HG02885 (cell line): ENCODE measurements around the gene FATE1.
A peak's percentile ranks its signal among the peaks of the same experiment; 100 is the strongest.

Source experiments
- ATAC-seq: cut with Tn5 transposase; IDR thresholded peaks from one replicate; pipeline ENCODE4 v1.9.1; 2021; ENCODE audit warnings: mild to moderate bottlenecking; ENCODE audit not compliant: unreplicated experiment, poor library complexity

Gene FATE1

DNA sequence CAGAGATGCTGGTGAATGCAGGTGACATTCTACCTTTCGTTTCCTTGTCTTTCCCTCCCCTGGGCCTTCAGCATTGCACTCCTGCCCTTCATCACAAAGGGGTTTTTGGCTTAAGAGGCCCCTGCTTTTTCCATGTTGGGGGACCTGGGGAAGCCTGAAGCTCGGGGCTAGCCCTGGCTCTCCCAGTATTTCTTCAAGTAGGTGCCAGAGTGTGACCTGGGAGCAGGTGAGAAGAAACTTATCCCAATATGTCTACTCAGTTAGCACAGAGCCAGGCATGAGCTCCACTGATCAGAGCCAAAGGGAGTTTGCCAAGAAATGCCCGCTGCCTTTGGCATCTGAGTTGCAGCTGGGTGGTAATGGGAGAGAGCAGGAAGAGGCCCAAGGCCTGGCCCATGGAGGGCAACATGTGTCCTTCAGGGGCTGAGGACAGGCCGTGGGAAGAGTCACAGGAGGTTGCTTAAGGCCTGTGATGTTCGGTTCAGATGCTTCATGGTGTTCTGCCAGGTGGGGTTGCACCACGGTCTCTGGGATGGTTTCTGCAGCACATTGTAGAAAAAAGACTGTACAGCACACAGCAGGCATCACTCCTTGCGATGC, 13.0 kb upstream of the FATE1 start:
- ATAC-seq, result no peak

DNA sequence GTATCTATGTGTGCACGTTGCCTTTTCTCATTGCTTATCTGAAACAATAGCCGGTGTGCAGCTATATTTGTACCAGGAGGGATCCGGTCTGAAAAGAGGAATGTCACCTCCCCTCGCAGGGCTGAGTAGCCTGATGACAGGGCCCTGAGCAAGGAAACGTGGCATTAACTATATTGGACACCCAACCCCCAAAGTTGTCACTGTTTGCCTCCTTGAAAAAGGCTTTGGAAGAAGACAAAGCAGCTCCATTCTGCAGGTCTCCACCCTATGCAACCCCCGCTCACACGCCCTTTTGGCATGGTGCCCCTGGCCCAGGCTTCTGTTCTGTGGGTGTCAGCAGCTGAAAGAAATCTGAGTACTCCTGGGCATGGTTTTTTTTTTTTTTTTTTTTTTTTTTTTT, 12.3 kb upstream of the FATE1 start:
- ATAC-seq, result no peak

DNA sequence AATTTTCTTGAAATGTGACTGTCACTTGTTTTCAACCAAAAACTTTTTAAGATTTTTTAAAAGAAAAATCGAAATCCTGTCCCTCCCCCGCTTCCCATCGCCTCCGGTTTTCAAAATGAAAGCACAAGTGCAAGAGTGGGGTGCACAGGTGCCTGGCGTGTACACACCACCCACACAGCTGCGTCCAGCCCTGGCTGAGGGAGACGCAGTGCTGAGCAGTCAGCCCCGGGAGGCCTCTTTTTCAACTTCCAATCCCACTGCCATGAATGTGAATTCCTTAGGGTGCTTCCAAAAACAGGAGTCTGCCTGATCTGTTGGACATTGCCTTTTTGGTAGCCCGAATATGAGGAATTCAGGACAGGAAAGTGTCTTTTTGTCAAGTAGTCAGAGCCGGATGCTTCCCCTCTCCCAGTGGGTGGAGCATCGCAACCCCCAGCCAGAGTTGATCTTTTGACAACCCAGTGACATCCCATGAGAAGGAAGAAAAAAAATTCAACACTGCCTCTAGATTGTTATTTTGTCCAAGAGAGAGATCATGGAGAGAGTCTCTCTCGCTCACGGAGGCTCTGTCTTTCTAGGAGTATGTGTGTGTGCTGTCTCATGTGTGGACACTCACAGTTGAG, 11.7 kb upstream of the FATE1 start:
- ATAC-seq, result no peak

DNA sequence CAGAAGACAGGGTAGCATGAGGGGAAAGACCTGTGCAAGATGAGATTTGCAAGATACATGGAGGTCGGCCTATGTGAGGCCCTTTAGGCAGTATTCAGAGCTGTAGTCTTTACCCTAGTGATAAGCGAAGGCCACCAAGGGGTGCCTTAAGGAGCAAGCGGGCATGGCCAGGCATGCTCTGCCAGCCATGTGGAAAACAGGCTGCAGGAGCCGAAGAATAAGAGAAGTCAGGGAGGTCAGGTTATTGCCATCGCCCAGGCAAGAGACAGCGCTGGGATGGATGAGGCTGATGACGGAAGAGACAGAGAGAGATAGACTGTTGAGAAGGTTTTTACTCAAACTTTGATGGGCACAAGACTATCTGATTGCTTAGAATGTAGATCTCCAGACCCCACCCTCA, 7.0 kb upstream of the FATE1 start:
- ATAC-seq, result no peak

DNA sequence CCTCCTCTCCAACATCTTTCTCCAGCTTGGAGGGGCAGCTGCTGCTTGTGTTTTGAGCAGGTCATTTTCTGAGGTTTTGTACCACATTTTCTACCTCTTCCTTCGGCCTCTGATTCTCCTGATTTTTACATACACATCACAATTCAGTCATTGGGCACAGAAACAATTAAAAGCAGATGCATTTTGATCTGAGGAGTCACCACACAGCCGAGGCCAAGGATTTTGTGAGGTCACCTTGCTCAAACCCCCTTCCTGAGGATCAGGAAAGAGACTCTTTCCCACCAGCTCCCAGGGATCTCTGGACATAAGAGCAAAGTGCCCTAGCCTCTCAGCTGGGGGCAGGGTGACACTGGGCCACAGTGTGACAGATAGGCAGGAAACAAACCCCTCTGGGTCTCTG, 5.4 kb upstream of the FATE1 start:
- ATAC-seq, result no peak

DNA sequence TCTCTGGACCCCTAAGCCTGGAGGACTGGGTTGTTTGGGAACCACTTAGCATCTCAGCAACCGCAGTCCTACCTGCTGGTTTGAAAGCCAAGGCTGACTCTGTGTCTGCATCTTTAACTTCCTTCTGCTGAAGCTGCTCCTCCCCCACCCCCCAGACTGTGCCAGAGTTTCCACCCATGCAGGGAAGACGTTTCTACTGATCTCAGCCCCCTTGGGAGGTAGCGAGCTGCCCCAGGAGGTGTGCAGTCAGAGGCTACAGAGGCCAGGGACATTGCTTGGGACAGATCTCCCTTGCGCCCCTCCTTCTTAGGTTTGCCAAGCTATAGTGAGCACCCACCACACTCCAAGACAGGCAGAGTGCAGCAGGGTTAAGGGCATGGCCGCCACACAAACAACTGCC, 4.7 kb upstream of the FATE1 start:
- no peak for ATAC-seq

DNA sequence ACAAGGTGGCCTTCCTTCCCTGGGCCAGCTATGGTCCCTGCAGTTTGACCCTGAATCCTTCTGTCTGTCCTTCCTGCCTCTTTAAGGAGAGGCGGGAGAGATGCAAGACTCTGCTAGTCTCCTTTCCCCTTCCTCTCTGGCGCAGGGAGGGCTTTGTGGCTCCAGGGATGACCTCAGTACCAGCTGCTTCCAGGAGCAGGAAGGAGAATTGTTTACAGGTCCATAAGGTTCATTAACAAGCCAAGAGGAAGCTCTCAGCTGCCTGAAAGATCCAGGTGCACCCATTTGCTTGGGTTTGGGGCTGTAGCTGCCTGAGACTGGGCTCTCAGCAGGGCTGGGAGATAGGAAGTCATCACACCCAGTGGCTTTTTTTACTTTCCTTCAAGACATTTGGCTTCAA, 4.0 kb upstream of the FATE1 start:
- no peak for ATAC-seq

DNA sequence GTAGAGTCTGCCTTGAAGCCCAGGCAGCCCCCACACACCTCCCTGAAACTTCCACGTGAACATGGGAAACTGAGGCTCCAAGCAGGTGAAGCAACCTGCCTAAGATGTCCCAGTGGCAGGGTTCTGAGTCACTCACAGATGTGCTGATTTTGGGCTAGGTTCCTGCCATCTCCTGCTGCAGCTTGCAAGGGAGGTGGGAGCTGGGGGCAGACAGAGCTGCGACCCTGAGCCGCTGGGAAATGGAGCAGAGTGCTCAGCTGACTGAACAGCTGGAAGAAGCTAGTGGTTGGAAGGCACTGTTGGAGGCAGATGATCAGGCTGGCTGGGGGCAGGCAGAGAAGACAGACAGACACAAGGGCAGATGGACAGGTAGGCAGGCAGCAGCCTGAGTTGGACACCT, 3.6 kb upstream of the FATE1 start:
- no peak for ATAC-seq

DNA sequence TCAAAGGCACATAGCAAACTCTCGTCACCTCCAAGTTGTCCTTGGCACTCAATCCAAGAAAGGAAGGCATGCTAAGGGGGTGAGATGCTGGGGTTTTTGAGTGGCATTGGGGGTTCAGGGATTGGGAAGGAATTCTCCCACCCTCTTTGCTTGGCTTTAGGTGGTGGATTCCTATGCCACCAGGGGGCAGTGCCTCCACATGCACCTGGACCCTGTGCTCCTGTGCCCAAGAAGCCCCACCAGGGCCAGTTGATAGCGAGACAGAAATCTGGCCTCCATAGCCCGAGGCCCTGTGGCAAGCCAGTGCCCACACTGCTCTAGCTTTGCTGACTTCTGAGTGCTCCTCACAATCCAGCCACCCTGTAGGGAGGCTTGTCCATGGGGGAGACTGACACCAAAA, 2.0 kb upstream of the FATE1 start:
- ATAC-seq, result peak; percentile 61

DNA sequence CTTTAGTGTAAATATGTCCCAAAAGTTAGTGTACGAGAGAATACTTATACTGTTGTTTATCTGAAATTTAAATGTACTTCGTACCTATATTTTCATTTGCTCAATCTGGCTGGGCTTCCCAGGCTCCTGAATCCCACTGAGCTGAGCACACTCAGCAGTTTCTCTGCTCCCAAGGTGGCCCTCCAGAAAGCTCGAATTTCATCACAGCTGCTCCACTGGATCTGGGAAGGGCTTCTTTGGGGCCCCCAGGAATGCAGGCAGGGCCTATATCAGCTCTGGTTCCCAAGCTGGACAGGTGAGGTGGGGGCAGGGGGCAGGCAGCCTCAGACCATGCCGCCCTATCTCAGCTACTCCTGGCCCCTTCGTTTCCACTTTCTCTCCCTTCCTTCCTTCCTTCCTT, 1.5 kb upstream of the FATE1 start:
- ATAC-seq, result no peak

DNA sequence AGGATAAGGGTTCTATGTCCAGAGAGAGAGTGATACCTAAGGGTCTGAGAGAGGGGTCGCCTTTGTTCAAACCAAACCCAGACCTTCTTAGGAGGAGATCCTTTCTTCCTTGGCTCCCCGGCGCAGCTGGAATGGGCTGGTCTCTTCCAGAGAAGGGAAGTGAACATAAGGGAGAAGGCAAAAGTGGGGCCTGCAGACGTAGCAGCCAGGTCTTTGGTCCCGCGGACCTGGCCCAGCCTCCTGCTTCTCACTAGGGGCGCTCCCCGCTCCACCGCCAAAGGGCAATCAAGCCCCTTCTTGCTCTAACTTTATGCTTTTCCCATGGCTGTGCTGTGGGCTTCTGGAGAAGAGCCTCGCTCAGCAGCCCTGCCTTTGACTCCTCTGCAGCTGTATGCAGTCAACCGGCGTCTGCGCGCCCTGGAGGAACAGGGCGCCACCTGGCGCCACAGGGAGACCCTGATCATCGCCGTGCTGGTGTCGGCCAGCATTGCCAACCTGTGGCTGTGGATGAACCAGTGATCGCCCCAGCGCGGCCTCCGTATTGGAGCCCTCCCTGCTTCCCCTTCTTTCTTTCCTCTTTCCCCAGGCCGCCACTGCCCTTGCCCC, 6.5 kb downstream of the FATE1 start:
- peak; percentile 56 for ATAC-seq

DNA sequence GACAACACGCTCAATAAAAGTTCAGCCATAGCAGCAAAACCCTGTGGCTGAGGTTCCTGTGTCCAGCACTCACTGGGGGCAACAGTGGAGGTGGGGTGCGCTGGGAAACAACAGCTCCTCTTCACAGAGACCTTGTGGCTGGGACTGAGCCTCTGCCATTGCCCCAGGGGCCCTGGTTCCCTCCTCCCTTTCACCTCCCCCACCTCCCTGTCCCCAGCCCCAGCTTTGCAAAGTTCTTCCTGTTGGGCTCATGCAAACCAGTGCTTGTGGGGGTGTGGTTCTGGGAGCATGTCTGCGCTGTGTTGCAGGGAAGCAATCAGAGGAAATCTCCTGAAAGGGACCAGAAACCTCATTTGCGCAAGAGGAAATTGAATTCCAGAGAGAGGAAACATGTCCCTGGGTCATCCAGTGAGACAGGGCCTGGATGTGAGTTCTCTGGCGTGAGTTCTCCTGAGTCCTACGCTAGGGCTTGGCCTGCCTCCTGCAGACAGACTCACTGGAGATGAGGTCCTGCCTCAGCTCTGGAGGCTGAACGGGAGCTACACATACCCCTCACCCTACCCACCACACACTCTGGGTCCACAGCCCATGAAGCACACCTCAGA, 7.4 kb downstream of the FATE1 start:
- no peak for ATAC-seq

DNA sequence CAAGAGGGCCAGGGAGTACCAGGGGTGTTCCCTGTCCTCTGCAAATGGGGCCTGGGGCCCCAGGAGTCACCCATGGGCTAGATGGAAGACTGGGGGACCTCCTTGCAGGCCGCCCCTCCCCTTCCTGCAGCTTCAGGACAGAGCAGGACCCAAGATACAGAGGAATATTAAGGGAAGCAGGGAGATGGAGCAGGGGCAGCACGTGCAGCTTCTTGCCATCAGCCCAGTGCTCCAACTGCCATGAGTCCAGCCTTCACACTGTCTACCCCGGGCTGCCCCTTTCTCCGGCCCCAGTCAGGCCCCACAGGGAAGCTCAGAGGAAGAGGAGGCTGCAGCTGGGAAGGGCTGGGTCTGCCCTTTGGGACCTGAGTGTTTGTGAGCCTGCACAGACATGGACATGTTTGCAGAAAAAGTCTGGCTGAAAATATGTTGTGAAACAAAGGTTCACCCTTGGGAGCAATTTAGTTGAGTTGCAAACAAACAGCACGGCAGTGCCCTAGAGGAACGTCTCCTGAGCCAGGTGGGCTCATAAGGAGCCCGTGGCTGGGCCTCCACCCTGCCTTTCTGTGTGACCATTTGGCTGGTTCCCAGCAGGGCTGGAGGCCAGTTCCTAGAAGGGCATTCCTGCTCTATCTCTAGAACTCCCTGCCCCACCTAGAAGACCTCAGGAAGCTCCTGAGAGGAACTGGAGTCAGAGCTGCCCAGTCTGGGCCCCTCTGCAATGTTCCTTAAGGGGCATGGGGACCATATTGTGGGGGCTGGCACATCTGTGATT, 8.9 kb downstream of the FATE1 start:
- no peak for ATAC-seq

DNA sequence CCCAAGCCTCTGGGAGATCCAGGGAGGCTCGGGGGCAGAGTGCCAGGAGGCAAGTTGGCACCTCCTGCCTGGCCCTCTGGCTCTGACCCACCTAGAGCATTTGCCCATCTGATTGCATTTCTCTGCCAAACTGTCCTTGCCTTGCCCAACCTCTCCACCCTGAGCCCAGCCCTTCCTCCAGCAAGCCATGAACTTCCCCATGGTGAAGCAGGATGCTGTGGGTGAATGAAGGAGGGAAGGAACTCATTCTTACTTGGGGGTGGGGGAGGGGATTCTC, 9.4 kb downstream of the FATE1 start:
- no peak for ATAC-seq

DNA sequence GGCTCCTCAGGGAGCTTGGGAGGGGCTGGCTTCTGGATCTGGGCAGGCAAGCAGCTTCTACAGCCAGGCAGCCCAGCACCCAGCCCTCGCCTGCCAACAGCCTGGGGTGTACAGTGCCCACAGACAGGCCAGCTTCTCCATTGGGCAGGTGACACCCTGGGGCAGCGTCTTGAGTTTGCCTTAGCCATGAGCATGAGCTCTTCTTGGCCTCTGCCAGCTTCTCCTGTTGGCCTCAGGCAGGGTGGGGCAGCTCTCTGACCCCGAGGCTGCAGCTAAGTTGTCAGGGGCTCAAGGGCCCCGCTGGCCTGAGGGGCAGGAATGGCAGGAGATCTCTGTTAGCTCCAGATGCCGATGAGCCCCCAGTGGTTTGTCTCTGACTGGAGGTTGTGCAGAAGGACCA, 10.9 kb downstream of the FATE1 start:
- no peak for ATAC-seq

DNA sequence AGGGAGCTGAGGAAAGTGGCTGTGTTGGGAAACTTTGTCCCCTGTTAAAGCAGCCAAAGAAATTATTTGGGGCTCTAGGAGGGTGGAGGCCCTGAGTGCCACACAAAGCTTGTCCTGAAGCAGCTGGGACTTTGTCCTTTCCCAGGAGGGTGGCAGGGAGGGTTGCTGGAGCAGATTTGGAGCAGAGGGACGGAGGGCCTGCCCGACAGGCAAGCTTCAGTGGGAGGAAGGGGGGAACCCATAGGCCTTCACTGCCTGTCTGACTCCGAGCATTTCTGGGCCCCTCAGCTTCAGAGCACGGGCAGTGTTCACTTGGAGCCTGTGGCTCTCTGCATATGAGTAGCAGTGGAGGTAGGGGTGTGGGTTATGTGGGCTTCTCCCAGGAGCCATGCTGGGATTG, 11.5 kb downstream of the FATE1 start:
- no peak for ATAC-seq

DNA sequence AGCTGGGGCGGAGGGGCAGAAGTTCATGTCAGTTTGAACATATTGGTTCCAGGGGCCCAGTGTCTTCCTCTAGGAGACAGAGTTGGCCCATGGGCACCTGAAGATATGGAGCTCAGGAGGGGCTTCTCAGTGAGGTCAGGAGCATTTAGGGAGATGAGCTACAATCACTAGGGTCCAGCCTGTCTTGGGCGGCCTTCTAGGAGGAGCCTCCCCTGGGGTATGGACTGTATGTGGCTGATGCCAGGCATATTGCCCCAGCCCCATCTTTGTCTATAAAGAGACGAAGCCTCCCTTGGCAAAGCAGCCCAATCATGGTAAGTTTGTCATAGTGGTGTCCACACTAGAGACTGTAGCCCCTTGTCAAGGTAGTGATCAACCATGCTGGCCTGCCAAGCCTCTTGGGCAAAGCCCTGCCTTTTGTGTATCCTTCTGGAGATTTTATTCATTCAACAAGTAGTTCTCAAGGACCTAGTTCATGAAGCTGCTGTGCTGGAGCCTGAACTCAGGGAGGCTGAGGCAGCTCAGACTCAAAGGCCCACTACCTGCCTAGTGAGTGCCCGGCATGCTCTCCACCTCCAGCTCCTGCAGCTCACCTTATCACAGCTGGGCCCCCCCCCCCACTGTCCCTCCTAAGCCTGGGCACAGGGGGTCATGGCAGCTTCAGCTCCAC, 13.4 kb downstream of the FATE1 start:
- no peak for ATAC-seq

DNA sequence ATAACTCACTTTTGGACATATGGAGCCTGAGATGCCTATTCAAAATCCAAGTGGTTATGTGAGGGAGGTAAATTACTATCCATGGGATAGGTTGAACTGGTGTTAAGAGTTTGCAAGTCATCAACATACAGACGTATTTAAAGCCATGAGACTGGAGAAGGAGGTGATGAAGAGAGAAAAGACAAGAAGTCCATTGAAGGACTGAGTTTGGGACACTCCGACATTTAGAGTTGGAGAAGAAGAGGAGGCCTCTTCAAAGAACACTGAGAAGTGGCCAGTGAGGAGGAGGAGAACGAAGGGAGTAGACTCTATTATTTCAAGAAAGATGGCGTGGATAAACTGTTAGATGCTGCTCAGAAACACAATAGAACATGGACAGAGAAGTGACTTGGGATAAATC, 18.6 kb downstream of the FATE1 start, which contains the start of gene CNGA2:
CNGA2 (plus strand) TSS at position 301 of the 400 bp plus-strand sequence. CDS start 3,738 bp downstream, outside the sequence.
- ATAC-seq, result no peak

DNA sequence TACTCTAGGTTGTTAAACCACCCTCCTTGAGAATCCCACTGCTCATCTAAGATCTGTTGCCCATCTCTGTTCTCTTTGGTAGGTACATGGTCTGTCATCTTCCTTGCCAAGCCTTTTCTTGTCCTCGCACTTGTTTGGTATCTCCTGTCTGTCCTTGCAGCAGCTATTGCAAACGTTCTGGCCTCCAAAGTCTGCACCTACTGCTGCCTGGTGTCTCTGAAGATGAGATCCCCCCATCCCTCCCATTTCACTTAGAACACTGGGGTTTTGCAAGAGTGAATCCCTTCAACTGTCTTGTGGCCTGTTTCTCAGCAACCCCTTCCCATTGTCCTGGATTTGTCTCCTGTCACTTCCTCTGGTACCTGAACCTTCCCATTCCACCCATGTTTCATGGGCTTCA, 19.4 kb downstream of the FATE1 start:
- ATAC-seq, result no peak

DNA sequence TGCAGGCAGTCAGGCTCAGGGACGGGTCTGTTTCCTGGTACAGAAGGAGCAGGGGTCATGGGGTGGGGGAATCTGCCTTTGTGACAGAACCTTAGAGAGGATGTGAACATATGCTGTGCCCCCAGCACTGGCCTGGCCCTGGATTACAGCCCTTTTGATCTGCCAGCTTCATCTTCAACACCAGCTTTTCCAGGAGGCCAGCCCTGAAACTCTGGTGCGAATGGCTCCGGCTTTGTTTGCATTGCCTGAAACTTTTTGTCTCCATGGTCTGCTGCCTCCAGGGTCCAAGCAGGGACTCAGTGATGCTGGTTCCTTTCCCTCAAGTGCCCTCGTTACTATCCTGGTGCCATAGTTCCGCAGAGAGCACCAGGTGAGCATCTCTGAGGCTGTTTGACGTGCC, 20.9 kb downstream of the FATE1 start:
- no peak for ATAC-seq

DNA sequence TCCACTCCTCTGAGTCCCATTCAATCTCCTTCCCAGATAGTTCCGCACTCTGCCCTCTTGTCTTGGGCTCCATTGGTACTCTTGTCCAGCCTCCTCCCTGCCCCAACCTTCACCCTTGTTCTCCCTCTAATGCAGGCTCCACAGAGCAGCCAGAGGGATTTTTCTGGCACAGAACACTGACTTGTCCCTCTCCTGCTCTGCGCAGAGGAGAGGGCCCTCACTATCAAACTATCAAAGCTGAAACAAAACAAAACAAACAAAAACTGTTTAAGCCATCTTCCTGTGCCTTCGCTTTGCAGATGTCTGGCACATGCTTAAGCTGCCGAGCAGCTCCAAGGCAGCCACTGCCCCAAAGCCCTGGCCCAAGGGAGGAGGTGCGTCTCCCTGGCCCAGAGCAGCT, 21.7 kb downstream of the FATE1 start:
- no peak for ATAC-seq
